Thoracic aorta (tissue), 2 donors: ENCODE measurements around the gene TAS2R31. TPM values are rescaled to one million over a fixed set of nuclear protein-coding genes. Genes with fewer than 3 reads are reported as not detected.

ENCODE experiments used
- ATAC-seq: fragments of 150-250 bp; one replicate; pipeline ENCODE4 v1.8.0; 2017; ENCODE audit warnings: low read depth; ENCODE audit not compliant: insufficient number of reproducible peaks, low FRiP score
- DNase-seq: peaks from one replicate; pipeline ENCODE4 v3.0.0-alpha.2; 2020; ENCODE audit warnings: low spot score
- H3K27ac ChIP-seq, 2 donors: fragments of 200-600 bp; sonication (generic); 1 replicate in 1 of 2; 2 replicates in 1 of 2; pipeline ENCODE4 v1.5.1; 2016; ENCODE audit warnings: mild to moderate bottlenecking in 2 of 2, moderate library complexity in 2 of 2
- H3K27me3 ChIP-seq: fragments of 200-600 bp; sonication (generic); replicated peaks from 2 replicates; pipeline ENCODE4 v1.6.0; 2016; ENCODE audit warnings: mild to moderate bottlenecking; ENCODE audit not compliant: insufficient read depth
- H3K36me3 ChIP-seq: fragments of 200-600 bp; sonication (generic); one replicate; pipeline ENCODE4 v1.5.1; 2016
- H3K4me1 ChIP-seq, 2 donors: fragments of 200-600 bp; sonication (generic); 1 replicate in 1 of 2; 2 replicates in 1 of 2; pipeline versions ENCODE4 v1.5.1 to v1.6.0; 2016; ENCODE audit warnings: low read depth in 2 of 2, mild to moderate bottlenecking in 1 of 2; ENCODE audit not compliant: control insufficient read depth in 1 of 2
- H3K4me3 ChIP-seq: fragments of 200-600 bp; sonication (generic); 2 replicates; pipeline ENCODE4 v1.5.1; 2016; ENCODE audit warnings: mild to moderate bottlenecking
- H3K9me3 ChIP-seq: fragments of 200-600 bp; sonication (generic); 2 replicates; pipeline ENCODE4 v1.5.1; 2016
- CTCF ChIP-seq: fragments of 200-600 bp; sonication (generic); IDR thresholded peaks from one replicate; pipeline ENCODE4 v1.5.1; 2019; ENCODE audit warnings: antibody characterized with exemption
- total RNA-seq, 2 donors: library from RNA; depleted of rRNA; stranded (reverse); fragments of >200 nt; gene quantifications; one replicate each; pipeline versions ENCODE4 v1.1.0 to v1.2.3, GENCODE V29; 2016

Gene TAS2R31
- 1 to 10 TPM; 2.7 to 9.5 TPM for total RNA-seq

GRCh38 chr12:11031307-11031706, at the start of gene TAS2R31:
TAS2R31 (minus strand) TSS chr12:11031407; CDS start chr12:11031335, 72 bp downstream.
- Histone ChIP-seq H3K4me3 (no peak within 1 kb of the TSS), H3K4me1 (no peaks in the 10 kb centered on the region), H3K36me3 (peaks cover 5% of the 10 kb centered on the region), H3K9me3 (no peaks in the 10 kb centered on the region), H3K27me3 (no peaks in the 10 kb centered on the region), H3K27ac (no peak within 1 kb of the TSS)
- no peak for ATAC-seq
- no peak for DNase-seq
- no peak for TF ChIP-seq CTCF

GRCh38 chr12:11078246-11078645, 47.0 kb upstream of the TAS2R31 start:
- Histone ChIP-seq H3K4me3 (no peak overlapping the region), H3K36me3 (no peaks in the 10 kb centered on the region), H3K27ac (no peak overlapping the region), H3K4me1 (no peaks in the 10 kb centered on the region), H3K27me3 (no peaks in the 10 kb centered on the region), H3K9me3 (no peaks in the 10 kb centered on the region)
- ATAC-seq = no peak
- DNase-seq = no peak
- TF ChIP-seq CTCF = no peak

- Histone ChIP-seq H3K36me3 (no peaks in the 10 kb centered on the region), H3K4me1 (peaks cover 0 to 8% of the 10 kb centered on the region in 2 donors), H3K9me3 (no peaks in the 10 kb centered on the region), H3K27me3 (no peaks in the 10 kb centered on the region), H3K27ac (no peak overlapping the region), H3K4me3 (no peak overlapping the region)
- no peak for ATAC-seq
- no peak for DNase-seq
- TF ChIP-seq CTCF = no peak
These were observed 44.4 kb upstream of the TAS2R31 start for GRCh38 chr12:11075642-11076041.

GRCh38 chr12:11071414-11071813, 40.2 kb upstream of the TAS2R31 start:
- Histone ChIP-seq H3K27me3 (no peaks in the 10 kb centered on the region), H3K9me3 (no peaks in the 10 kb centered on the region), H3K27ac (no peak overlapping the region), H3K4me1 (peaks cover 3 to 8% of the 10 kb centered on the region in 2 donors), H3K4me3 (no peak overlapping the region), H3K36me3 (no peaks in the 10 kb centered on the region)
- TF ChIP-seq CTCF = no peak
- ATAC-seq = no peak
- no peak for DNase-seq

GRCh38 chr12:11070999-11071398, 39.8 kb upstream of the TAS2R31 start:
- Histone ChIP-seq H3K36me3 (no peaks in the 10 kb centered on the region), H3K4me3 (no peak overlapping the region), H3K9me3 (no peaks in the 10 kb centered on the region), H3K27ac (no peak overlapping the region), H3K4me1 (peaks cover 3 to 8% of the 10 kb centered on the region in 2 donors), H3K27me3 (no peaks in the 10 kb centered on the region)
- no peak for ATAC-seq
- no peak for DNase-seq
- TF ChIP-seq CTCF = no peak
